Measurements from ENCODE around the gene EPHA4. TPM values are rescaled to one million over a fixed set of nuclear protein-coding genes. Genes with fewer than 3 reads are reported as not detected.

EPHA4 gene
- total RNA-seq, 3 donors from 2014 or later: 21.4 to 36.8 (median 21.9) TPM

GRCh38 chr2:221612161-221612560 is 40.1 kb upstream of the EPHA4 start:
- Histone ChIP-seq H3K36me3 (ENCODE audit: low read depth) (no peaks in the 10 kb centered on the region), H3K9me3 (no peaks in the 10 kb centered on the region), H3K4me1 (ENCODE audit: low read depth) (no peaks in the 10 kb centered on the region), H3K4me3 (no peak overlapping the region)
- no peak for ATAC-seq
- no peak for DNase-seq
- TF ChIP-seq CTCF (IDR thresholded peaks at IDR 0.05): no peak
- intact Hi-C loops (cut with DNase I, micrococcal nuclease): no loop called here

GRCh38 chr2:221610675-221611074 is 38.6 kb upstream of the EPHA4 start:
- Histone ChIP-seq H3K36me3 (ENCODE audit: low read depth) (no peaks in the 10 kb centered on the region), H3K4me3 (no peak overlapping the region), H3K4me1 (ENCODE audit: low read depth) (no peaks in the 10 kb centered on the region), H3K9me3 (no peaks in the 10 kb centered on the region)
- ATAC-seq (no peak), DNase-seq (no peak)
- no peak for TF ChIP-seq CTCF (IDR thresholded peaks at IDR 0.05)
- intact Hi-C loops (cut with DNase I, micrococcal nuclease): no loop called here

GRCh38 chr2:221610255-221610654 is 38.2 kb upstream of the EPHA4 start:
- no peaks in the 10 kb centered on the region for H3K9me3 ChIP-seq
- H3K4me1 ChIP-seq (ENCODE audit: low read depth): no peaks in the 10 kb centered on the region
- no peak for ATAC-seq
- no peaks in the 10 kb centered on the region for H3K36me3 ChIP-seq (ENCODE audit: low read depth)
- intact Hi-C loops (cut with DNase I, micrococcal nuclease): no loop called here
- DNase-seq: no peak
- no peak for TF ChIP-seq CTCF (IDR thresholded peaks at IDR 0.05)
- H3K4me3 ChIP-seq: no peak overlapping the region

- intact Hi-C loops (cut with DNase I, micrococcal nuclease): no loop called here
- Histone ChIP-seq H3K9me3 (no peaks in the 10 kb centered on the region), H3K4me1 (ENCODE audit: low read depth) (no peaks in the 10 kb centered on the region), H3K4me3 (no peak overlapping the region), H3K36me3 (ENCODE audit: low read depth) (no peaks in the 10 kb centered on the region)
- no peak for TF ChIP-seq CTCF (IDR thresholded peaks at IDR 0.05)
- ATAC-seq (no peak), DNase-seq (no peak)
These were observed 36.3 kb upstream of the EPHA4 start for GRCh38 chr2:221608442-221608841.

- Histone ChIP-seq H3K4me3 (no peak overlapping the region), H3K9me3 (no peaks in the 10 kb centered on the region), H3K4me1 (ENCODE audit: low read depth) (no peaks in the 10 kb centered on the region), H3K36me3 (ENCODE audit: low read depth) (no peaks in the 10 kb centered on the region)
- no peak for TF ChIP-seq CTCF (IDR thresholded peaks at IDR 0.05)
- DNase-seq: no peak
- ATAC-seq: no peak
- intact Hi-C loops (cut with DNase I, micrococcal nuclease): no loop called here
These were observed 34.3 kb upstream of the EPHA4 start for GRCh38 chr2:221606424-221606823.

- intact Hi-C loops (cut with DNase I, micrococcal nuclease): no loop called here
- no peaks in the 10 kb centered on the region for H3K36me3 ChIP-seq (ENCODE audit: low read depth)
- DNase-seq: no peak
These were observed 33.7 kb upstream of the EPHA4 start for GRCh38 chr2:221605751-221606240.

More at GRCh38 chr2:221605751-221606240, 33.7 kb upstream of the EPHA4 start:
- TF ChIP-seq CTCF (IDR thresholded peaks at IDR 0.05): no peak
- Histone ChIP-seq H3K4me1 (ENCODE audit: low read depth) (no peaks in the 10 kb centered on the region), H3K4me3 (no peak overlapping the region), H3K9me3 (no peaks in the 10 kb centered on the region)
- ATAC-seq: no peak

All from mucosa of descending colon (tissue), 3 donors.